ENCODE results near the gene NPTX1.

Gene NPTX1

GRCh38 chr17:80477647-80478478, 1.5 kb upstream of the NPTX1 start:
- Histone ChIP-seq H4K20me1 (peaks cover 0 to 84% (median 43%) of the 10 kb centered on the region in 11 experiments; a peak in 18 of 22 replicates), H3K9ac (0 out of 22 replicates have a peak overlapping the region, but pooled peaks of 2 of the 11 experiments have one; percentile 18 to 50), H3K9me3 (replicated peaks in 1 of 11) (no peaks in the 10 kb centered on the region), H3K4me3 (peak overlapping the region; percentile 33 to 60 (median 48); a peak in 16 of 20 replicates), H3K27ac (no peak overlapping the region), H3K27me3 (peaks cover 80 to 100% (median 95%) of the 10 kb centered on the region in 11 experiments), H3K4me2 (peak overlapping the region; percentile 68 to 91 (median 82)), H3K4me1 (peaks cover 32 to 77% (median 66%) of the 10 kb centered on the region in 10 experiments), H3K36me3 (no peaks in the 10 kb centered on the region)
- no peak for TF ChIP-seq Cebpa-rat (IDR thresholded peaks at IDR 0.05)

- Histone ChIP-seq H3K27ac (no peak overlapping the region), H3K4me2 (peak overlapping the region; percentile 68 to 91 (median 82)), H3K9me3 (replicated peaks in 1 of 11) (no peaks in the 10 kb centered on the region), H3K4me1 (peaks cover 32 to 73% (median 65%) of the 10 kb centered on the region in 10 experiments), H3K27me3 (peaks cover 89 to 100% (median 100%) of the 10 kb centered on the region in 11 experiments), H3K4me3 (peak overlapping the region; percentile 33 to 60 (median 48); a peak in 19 of 20 replicates), H3K9ac (peak overlapping the region in 5 of 11 experiments; percentile 14 to 56 (median 50); a peak in 4 of 22 replicates), H3K36me3 (no peaks in the 10 kb centered on the region), H4K20me1 (peaks cover 0 to 82% (median 38%) of the 10 kb centered on the region in 11 experiments; a peak in 18 of 22 replicates)
- no peak for TF ChIP-seq Cebpa-rat (IDR thresholded peaks at IDR 0.05)
Measured at GRCh38 chr17:80476877-80477646, 655 bp upstream of the NPTX1 start.

- Histone ChIP-seq H4K20me1 (peaks cover 0 to 88% (median 37%) of the 10 kb centered on the region in 11 experiments; a peak in 18 of 22 replicates), H3K9me3 (replicated peaks in 1 of 11) (no peaks in the 10 kb centered on the region), H3K9ac (peak overlapping the region in 3 of 11 experiments; percentile 13 to 35 (median 21); a peak in 1 of 22 replicates), H3K4me3 (peak overlapping the region in 3 of 10 experiments; percentile 8 to 22 (median 16); a peak in 4 of 20 replicates), H3K4me2 (peak overlapping the region; percentile 47 to 78 (median 67); a peak in 21 of 22 replicates), H3K36me3 (no peaks in the 10 kb centered on the region), H3K27me3 (peaks cover 100% of the 10 kb centered on the region in 11 experiments), H3K27ac (no peak overlapping the region), H3K4me1 (peaks cover 28 to 67% (median 55%) of the 10 kb centered on the region in 10 experiments)
- TF ChIP-seq Cebpa-rat (IDR thresholded peaks at IDR 0.05), result no peak
Measured at GRCh38 chr17:80474961-80475909, 1.2 kb downstream of the NPTX1 start.

GRCh38 chr17:80474231-80474960, 2.0 kb downstream of the NPTX1 start:
- peak overlapping the region in 4 of 11 experiments; percentile 13 to 35 (median 28); a peak in 2 of 22 replicates for H3K9ac ChIP-seq
- no peak overlapping the region for H3K27ac ChIP-seq
- TF ChIP-seq Cebpa-rat (IDR thresholded peaks at IDR 0.05), result no peak
- H3K9me3 ChIP-seq (replicated peaks in 1 of 11), result no peaks in the 10 kb centered on the region
- H3K36me3 ChIP-seq, result no peaks in the 10 kb centered on the region
- peaks cover 28 to 68% (median 56%) of the 10 kb centered on the region in 10 experiments for H3K4me1 ChIP-seq
- peaks cover 100% of the 10 kb centered on the region in 11 experiments for H3K27me3 ChIP-seq
- peak overlapping the region; percentile 47 to 78 (median 67); a peak in 21 of 22 replicates for H3K4me2 ChIP-seq
- H4K20me1 ChIP-seq, result peaks cover 0 to 95% (median 37%) of the 10 kb centered on the region in 11 experiments; a peak in 18 of 22 replicates
- peak overlapping the region in 3 of 10 experiments; percentile 8 to 22 (median 16); a peak in 4 of 20 replicates for H3K4me3 ChIP-seq

GRCh38 chr17:80473701-80474100, 2.7 kb downstream of the NPTX1 start:
- Histone ChIP-seq H3K27ac (no peak overlapping the region), H3K27me3 (peaks cover 100% of the 10 kb centered on the region in 11 experiments), H3K4me3 (no peak overlapping the region), H3K4me1 (peaks cover 28 to 69% (median 55%) of the 10 kb centered on the region in 10 experiments), H3K9me3 (replicated peaks in 1 of 11) (no peaks in the 10 kb centered on the region), H4K20me1 (peaks cover 0 to 93% (median 36%) of the 10 kb centered on the region in 11 experiments; a peak in 18 of 22 replicates), H3K4me2 (peak overlapping the region in 5 of 11 experiments; percentile 49 to 78 (median 72); a peak in 7 of 22 replicates), H3K9ac (0 out of 22 replicates have a peak overlapping the region, but pooled peaks of 1 of the 11 experiments have one; percentile 35), H3K36me3 (no peaks in the 10 kb centered on the region)
- TF ChIP-seq Cebpa-rat (IDR thresholded peaks at IDR 0.05), result no peak

GRCh38 chr17:80472996-80473395, 3.4 kb downstream of the NPTX1 start:
- no peak for TF ChIP-seq Cebpa-rat (IDR thresholded peaks at IDR 0.05)
- Histone ChIP-seq H3K4me3 (no peak overlapping the region), H3K9me3 (replicated peaks in 1 of 11) (no peaks in the 10 kb centered on the region), H3K27me3 (peaks cover 100% of the 10 kb centered on the region in 11 experiments), H3K36me3 (no peaks in the 10 kb centered on the region), H3K9ac (no peak overlapping the region), H4K20me1 (peaks cover 0 to 93% (median 29%) of the 10 kb centered on the region in 11 experiments; a peak in 17 of 22 replicates), H3K4me1 (peaks cover 24 to 64% (median 48%) of the 10 kb centered on the region in 10 experiments), H3K27ac (no peak overlapping the region), H3K4me2 (no peak overlapping the region)

- no peaks in the 10 kb centered on the region for H3K36me3 ChIP-seq
- H3K27me3 ChIP-seq, result peaks cover 100% of the 10 kb centered on the region in 11 experiments
- peaks cover 0 to 84% (median 20%) of the 10 kb centered on the region in 11 experiments; a peak in 17 of 22 replicates for H4K20me1 ChIP-seq
- peak overlapping the region in 8 of 11 experiments; percentile 14 to 46 (median 38); a peak in 12 of 22 replicates for H3K4me2 ChIP-seq
- H3K9ac ChIP-seq, result no peak overlapping the region
- no peaks in the 10 kb centered on the region for H3K9me3 ChIP-seq (replicated peaks in 1 of 11)
- H3K4me3 ChIP-seq, result no peak overlapping the region
- H3K27ac ChIP-seq, result no peak overlapping the region
- TF ChIP-seq Cebpa-rat (IDR thresholded peaks at IDR 0.05), result no peak
- peaks cover 14 to 53% (median 38%) of the 10 kb centered on the region in 10 experiments for H3K4me1 ChIP-seq
Measured at GRCh38 chr17:80471922-80472321, 4.5 kb downstream of the NPTX1 start.
